Adrenal gland (tissue), 5 donors: ENCODE data around the gene PLPP2.

Experiments
- CTCF ChIP-seq, 6 experiments: fragments of 450-650 bp in 4 of 6; fragments of 200-600 bp in 2 of 6; sonication (generic) in 1 of 6; IDR thresholded peaks; 1 replicate in 5 of 6; 2 replicates in 1 of 6; pipeline versions ENCODE4 v1.5.1 to v1.8.0; 2016 to 2021; ENCODE audit warnings: antibody characterized with exemption in 6 of 6, mild to moderate bottlenecking in 2 of 6, moderate library complexity in 1 of 6
- POLR2A ChIP-seq, 2 donors: fragments of 450-650 bp; IDR thresholded peaks; one replicate each; pipeline ENCODE4 v1.6.1; 2017; ENCODE audit warnings: antibody characterized with exemption in 2 of 2, mild to moderate bottlenecking in 2 of 2, moderate library complexity in 1 of 2
- donor health status: DM: no; HTN: no; CAD: no.

GRCh38 chr19:246551-246950 lies 44.7 kb downstream of the PLPP2 start:
- TF ChIP-seq CTCF (IDR thresholded peaks at IDR 0.05) (no peak), POLR2A (IDR thresholded peaks at IDR 0.05) (no peak)
